ENCODE measurements around the gene ICAM1. TPM values are rescaled to one million over a fixed set of nuclear protein-coding genes. Genes with fewer than 3 reads are reported as not detected.
A peak's percentile ranks its signal among the peaks of the same experiment; 100 is the strongest.

Gene ICAM1
- total and polyA plus RNA-seq, 10 of the 15 experiments (the other 5 are each of a cell fraction or from before 2014, with no cell fraction given) = 7.6 to 115 (median 60.2) TPM

DNA sequence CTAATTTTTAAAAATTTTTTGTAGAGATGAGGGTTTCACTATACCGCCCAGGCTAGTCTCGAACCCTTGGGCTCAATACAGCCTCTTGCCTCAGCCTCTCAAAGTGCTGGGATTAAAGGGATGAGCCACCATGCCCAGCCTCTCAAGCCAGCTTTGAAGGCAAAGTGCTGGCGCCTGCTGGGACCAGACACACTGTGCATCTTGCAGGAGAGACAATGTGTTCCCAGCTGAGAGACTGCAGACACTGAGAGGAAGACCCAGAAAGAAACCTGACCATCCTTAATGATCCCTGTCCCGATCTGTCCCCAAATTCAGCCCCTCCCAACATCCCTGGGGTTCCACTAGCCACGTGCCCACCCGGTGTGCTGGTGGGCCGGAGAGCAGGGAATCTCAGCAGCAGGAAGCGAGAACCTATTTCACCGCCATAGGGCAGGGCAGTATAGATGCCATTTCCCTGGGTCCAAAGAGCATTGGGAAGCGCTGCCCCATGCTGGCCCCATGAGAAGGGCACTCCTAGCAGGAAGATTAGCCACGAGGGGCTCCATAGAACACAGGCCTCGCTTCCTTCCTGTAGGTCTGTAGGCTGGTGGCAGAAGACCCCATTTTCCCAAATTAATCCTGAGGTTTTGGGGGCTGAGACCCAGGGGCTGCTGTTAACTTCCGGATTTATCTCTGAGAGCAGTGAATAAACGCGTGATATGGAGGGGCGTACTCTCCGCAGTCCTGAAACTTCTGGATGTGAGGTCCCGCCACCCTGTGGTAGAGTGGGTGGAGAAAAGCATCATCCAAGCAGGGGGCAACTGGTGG, 61.4 kb downstream of the ICAM1 start:
- no peak for DNase-seq (ENCODE audit: low read depth, low spot score)
- SMC1A ChIA-PET (ENCODE audit: uncharacterized antibody, unreplicated experiment) = interaction anchor here (1.0 to 2.5 kb wide), 3 partner anchors 9 to 62 kb away, joined by 3 to 11 read pairs (median 4); partner anchors contain the start of gene ICAM1
- peaks cover 19 to 33% of the 10 kb centered on the region in 2 experiments for H3K36me3 ChIP-seq (ENCODE audit: control insufficient read depth in 2 of 2, insufficient read depth in 2 of 2, low read length in 1 of 2)
- 0 out of 2 replicates have a peak, but pooled peaks have one; percentile 5 for TF ChIP-seq CREM (IDR thresholded peaks at IDR 0.05; ENCODE audit: low read depth)
- TF ChIP-seq TBL1XR1 (IDR thresholded peaks at IDR 0.05; ENCODE audit: low read depth, low read length) = no peak
- peak; percentile 30; the same call in 1 of the 2 replicates for TF ChIP-seq EED (IDR thresholded peaks at IDR 0.05; ENCODE audit: low read depth)
- H2AFZ ChIP-seq (ENCODE audit: control insufficient read depth, low read depth, low read length) = no peak overlapping the region
- CTCF ChIA-PET = interaction anchor here (0.6 to 2.9 kb wide), 4 partner anchors 48 to 58 kb away, joined by 3 to 15 read pairs (median 3); partner anchors contain the start of gene TYK2
- no peaks in the 10 kb centered on the region for H3K27me3 ChIP-seq (replicated peaks in 1 of 2; ENCODE audit: control insufficient read depth in 2 of 2, insufficient read depth in 2 of 2, low read length in 1 of 2)
- peak overlapping the region; percentile 78 for H3K4me2 ChIP-seq (ENCODE audit: control insufficient read depth, insufficient read depth)
- POLR2A ChIA-PET = interaction anchor here (0.6 to 1.8 kb wide), 3 partner anchors 42 to 61 kb away, joined by 3 to 11 read pairs (median 3); partner anchors contain the start of gene ICAM5
- no peaks in the 10 kb centered on the region for H4K20me1 ChIP-seq (ENCODE audit: control insufficient read depth, insufficient read depth)
- RAD21 ChIA-PET (ENCODE audit: unreplicated experiment) = interaction anchor here (0.6 to 1.3 kb wide), 3 partner anchors 18 to 55 kb away, joined by 3 to 9 read pairs (median 3); no protein-coding TSS in a partner anchor
- no TSS peak for BruUV-seq (replicated peaks)
- 22% methylated on average over 18 of the region's 18 CpGs for WGBS (ENCODE audit: insufficient coverage, insufficient replicate concordance, low lambda C conversion rate, missing lambda C conversion rate)
- FAIRE-seq = no peak
- intact Hi-C loops (cut with micrococcal nuclease; ENCODE audit: unreplicated experiment) = loop anchor here (5.0 kb wide), 2 partner anchors 55 to 60 kb away; partner anchors contain the start of gene ICAM1
- peak overlapping the region; percentile 92 for H3K27ac ChIP-seq (ENCODE audit: control insufficient read depth, insufficient read depth)
- ATAC-seq = peak; percentile 17; the same call in 2 of the 3 replicates
- H3K4me3 ChIP-seq = peak overlapping the region; percentile 100
- in situ Hi-C loops (cut with MboI) = no loop called here
- H3K9me3 ChIP-seq (replicated peaks; ENCODE audit: control insufficient read depth, insufficient read depth, low read length) = no peaks in the 10 kb centered on the region
- peaks cover 16% of the 10 kb centered on the region for H3K4me1 ChIP-seq (ENCODE audit: control insufficient read depth, insufficient read depth, low read length)
- H3K79me2 ChIP-seq (ENCODE audit: control insufficient read depth, insufficient read depth, low read length) = peaks cover 38% of the 10 kb centered on the region
- H3K9ac ChIP-seq (ENCODE audit: control insufficient read depth, insufficient read depth, low read length) = peak overlapping the region; percentile 95

All from GM12878 (cell line).